Left forelimb (tissue), 1 donor: Measurements from ENCODE around the gene TCF25.

Source experiments
- DNase-seq: peaks from one replicate; pipeline ENCODE4 v3.0.0-alpha.2; 2018; ENCODE audit warnings: low spot score

Gene TCF25

DNA sequence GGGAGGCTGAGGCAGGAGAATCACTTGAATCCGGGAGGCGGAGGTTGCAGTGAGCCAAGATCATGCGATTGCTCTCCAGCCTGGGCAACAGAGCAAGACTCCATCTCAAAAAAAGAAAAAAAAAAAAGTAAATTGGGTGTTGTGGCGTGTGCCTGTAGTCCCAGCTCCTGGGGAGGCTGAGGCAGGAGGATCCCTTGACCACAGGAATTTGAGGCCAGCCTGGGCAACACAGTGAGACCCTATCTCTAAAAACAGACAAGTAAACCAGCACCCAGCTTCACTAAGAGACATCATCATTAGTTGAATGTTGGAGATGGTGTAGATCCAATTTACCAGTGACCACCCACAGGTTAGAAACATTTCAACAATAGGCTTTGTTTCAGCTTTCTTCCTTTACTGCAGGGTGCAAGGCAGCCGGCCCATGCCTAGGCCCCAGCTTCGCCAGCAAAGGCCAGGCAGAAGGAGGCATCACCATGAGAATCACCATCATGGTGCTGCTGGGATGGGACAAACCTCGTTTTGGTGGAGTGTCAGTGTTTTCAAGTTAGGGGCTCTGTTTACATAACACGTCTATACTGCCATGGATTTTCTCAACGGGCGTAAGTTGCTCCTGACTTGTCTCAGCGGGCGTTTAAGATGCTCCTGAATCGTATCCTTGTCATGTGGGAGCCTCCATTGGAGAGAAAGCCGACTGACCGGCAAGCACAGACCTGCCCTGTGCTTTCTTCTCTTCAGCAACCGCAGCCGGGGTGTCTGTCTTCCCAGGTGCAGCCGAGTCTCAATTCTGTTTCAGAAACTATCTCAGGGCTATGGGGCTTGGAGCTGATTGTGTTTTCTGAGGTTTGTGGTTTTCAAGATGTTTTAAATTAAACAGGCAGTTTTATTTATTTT is 7.3 kb downstream of the TCF25 start:
- no peak for DNase-seq

DNA sequence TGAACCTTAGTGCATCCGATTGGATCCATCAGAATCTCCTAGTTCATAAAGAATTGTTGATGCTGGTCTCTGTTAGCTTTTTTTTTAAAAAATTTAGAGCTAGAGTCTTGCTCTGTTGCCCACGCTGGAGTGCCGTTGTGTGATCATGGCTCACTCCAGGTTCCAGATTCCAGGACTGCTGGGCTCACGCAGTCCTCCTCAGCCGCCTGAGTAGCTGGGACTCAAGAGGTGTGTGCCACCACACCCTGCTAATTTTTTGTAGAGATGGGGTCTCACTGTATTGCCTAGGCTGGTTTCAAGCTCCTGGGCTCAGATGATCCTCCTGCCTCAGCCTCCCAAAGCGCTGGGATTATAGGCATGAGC is 8.0 kb downstream of the TCF25 start:
- DNase-seq, result no peak

DNA sequence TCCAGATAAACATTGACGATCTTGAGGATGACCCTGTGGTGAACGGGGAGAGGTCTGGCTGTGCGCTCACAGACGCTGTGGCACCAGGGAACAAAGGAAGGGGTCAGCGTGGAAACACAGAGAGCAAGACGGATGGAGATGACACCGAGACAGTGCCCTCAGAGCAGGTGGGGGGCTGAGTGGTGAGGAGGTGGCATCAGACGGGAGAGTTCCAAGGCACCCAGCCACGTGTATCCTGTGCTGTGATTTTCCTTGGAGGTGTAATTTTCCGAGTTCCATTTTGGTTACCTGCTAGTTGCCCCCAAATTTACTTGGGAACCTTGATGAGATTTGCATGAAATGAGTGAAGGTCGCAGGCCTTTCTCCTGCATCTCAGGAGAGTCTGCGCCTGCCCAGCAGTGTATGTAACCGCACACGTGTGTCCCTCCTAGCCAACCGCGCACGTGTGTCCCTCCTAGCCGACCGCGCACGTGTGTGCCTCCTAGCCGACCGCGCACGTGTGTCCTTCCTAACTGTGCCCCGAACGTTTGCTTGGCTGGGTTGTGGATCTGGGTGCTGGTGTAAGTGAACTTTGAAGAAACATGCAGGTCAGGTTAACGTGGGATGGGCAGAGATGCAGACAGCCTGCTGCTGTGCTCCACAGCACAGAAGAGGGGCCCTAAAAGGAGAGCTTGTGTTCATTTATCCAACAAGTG is 10.1 kb downstream of the TCF25 start:
- no peak for DNase-seq

DNA sequence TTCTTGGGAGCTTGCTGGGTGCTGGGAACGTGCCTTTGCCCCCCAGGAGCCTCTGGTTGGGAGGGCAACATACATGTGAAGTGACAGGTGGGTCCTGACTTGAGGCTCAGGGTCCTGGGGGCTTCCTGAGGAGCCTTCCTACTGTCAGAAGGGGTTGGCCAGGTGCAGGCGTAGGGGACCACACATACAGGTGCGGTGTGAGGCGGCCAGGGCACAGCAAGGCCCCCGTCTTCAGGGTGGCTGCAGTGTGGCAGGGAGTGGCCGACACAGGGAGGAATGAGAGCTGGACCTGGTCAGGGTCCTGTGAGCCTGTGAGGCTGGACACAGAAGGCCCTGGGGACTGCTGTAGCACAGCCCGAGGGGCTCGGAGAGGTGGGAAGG is 10.6 kb downstream of the TCF25 start:
- no peak for DNase-seq

DNA sequence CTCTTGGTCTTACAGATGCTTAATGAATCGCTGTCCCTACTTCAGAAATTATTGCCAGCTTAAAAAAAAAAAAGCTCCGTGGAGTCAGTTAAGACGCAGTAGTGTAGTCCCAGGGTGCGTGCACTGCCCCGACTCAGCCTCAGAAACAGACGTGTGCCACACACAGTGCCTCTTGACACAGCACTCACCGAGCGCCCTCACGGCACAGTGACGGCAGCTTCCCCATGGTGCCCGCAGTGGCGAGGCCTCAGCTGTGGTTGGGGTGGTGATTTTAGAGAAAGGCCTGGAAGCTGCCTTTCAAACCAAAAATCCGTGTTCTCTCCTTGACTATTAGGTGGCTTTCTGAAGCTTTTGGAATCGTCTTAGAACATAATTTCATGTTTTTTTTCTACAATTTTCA is 13.9 kb downstream of the TCF25 start:
- no peak for DNase-seq

DNA sequence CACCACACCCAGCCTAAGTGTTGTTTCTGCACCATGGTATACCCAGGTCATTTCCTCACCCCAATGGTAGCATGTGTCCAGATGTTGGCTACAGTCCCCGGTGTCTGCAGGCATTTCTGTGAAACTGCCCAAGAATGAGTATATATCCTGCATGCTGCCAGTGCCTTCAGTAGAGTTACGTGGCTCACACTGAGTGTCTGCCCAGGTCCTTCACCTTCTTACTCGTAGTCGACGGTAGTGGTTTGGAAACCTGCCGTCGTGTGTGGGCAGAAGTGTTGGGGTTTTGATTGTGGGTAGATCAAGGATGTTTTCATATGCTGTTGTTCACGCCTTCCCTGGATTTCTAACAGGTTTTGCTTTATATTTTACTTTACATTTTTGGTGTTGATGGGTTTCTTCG is 16.8 kb downstream of the TCF25 start:
- no peak for DNase-seq

DNA sequence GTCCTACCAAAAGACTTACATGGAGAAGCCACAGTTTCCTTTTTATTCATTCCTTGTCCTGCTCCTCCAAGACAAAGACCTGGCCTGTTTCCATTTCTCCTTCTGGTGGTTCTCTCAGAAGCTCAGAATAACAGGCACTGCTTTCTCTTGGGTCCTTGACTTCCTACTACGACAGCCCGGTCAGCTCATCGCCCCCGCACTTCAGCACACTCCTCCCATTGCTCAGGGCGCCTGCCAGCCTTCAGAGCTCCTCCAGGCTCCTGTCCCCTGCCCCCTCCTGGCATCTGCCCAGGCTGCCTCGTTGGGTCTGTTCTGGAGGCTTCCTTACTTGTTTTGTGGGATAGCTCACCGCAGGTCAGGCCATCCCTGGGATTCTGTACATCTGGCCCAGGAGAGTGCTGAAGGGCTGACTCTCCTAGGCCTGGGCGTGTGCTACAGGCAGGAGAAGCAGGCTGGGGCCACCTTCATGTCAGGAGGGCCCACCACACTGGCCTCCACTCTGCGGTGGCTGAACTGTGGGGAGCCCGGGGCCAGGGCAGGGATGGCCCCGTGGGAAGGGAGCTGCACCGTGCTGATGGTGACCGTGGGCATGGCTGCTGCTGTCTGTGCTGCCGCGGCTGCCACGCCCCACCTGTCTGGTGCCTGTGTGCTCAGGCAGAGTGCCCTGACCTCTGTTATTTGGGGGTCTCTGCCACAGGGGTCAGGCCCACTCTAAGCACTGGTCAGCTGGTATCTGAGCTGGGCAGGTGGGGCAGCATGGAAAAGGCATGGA is 17.7 kb downstream of the TCF25 start:
- no peak for DNase-seq

DNA sequence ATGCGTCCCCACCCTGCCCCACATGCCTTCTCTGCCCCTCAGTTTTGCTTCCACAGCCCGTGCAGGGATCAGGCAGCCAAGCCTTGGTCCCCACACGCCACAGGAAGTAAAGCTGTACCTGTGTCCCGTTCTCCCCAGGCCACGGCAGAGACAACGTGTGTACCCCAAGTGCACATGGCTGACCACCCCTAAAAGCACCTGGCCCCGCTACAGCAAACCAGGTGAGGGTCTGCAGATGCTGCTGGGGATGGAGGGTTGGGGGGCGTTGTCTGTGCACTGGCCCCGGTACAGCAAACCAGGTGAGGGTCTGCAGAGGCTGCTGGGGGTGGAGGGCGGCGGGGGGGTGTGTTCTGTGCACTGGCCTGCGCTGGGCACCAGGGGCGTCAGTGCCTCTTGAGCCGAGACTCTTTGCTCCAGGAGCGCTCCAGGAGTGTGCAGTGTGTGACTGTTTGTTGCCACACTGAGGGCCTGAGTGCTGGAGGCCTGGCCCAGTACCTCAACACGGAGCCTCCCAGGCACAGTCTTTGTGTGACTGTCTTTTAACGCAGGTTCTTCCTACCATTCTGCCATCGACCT is 18.8 kb downstream of the TCF25 start:
- no peak for DNase-seq

DNA sequence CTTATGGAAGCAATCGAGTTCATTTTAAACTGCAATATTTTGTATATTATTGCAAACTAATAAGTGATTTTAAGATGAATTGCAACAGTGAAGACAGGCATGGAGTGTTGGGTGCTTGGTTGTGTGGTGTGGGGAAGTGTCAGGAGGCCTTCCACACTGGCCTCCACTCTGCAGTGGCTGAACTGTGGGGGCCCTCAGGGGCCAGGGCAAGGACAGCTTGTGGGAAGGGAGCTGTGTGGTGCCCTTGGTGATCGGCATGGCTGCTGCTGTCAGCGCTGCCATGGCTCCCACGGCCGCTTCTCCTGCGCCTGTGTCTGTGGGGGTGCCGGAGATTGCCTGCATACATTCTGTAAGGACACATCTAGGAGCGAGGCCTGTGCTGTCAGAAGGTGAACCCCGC is 19.2 kb downstream of the TCF25 start:
- DNase-seq, result no peak

DNA sequence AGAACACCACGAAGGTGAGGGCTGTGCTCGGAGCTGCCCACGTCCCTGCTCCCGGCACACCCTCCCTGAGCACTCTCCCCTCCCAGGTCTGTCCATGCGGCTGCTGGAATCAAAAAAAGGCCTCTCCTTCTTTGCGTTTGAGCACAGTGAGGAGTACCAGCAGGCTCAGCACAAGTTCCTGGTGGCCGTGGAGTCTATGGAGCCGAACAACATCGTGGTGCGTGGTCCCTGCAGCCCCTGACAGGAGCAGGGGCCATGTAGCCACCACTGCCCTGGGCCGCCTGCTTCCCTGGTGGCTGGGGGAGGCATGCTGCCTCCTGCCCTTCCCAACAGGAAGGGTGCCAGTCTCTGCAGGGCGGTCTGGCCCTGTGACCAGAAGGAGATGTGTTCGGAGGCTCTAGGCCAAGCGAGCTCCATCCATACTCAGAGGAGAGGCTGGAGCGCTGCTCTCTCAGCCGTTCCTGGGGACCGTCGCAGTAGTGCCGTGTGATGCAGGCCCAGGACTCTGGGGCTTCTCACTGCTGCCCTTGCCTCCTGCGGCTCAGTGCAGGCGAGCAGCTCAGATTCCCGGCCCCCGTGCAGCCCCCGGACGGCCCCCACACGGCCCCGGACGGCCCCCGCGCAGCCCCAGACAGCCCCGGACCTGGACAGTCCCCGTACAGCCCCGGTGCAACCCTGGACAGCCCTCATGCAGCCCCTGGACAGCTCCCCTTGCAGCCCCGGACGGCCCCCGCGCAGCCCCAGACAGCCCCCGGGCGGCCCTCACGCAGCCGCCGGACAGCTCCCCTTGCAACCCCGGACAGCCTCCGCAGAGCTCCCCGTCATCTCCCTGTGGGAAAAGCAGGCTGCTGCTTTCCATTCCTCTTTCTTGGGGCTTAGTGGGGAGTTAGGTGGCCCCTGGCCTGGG is 20.5 kb downstream of the TCF25 start:
- DNase-seq, result no peak

DNA sequence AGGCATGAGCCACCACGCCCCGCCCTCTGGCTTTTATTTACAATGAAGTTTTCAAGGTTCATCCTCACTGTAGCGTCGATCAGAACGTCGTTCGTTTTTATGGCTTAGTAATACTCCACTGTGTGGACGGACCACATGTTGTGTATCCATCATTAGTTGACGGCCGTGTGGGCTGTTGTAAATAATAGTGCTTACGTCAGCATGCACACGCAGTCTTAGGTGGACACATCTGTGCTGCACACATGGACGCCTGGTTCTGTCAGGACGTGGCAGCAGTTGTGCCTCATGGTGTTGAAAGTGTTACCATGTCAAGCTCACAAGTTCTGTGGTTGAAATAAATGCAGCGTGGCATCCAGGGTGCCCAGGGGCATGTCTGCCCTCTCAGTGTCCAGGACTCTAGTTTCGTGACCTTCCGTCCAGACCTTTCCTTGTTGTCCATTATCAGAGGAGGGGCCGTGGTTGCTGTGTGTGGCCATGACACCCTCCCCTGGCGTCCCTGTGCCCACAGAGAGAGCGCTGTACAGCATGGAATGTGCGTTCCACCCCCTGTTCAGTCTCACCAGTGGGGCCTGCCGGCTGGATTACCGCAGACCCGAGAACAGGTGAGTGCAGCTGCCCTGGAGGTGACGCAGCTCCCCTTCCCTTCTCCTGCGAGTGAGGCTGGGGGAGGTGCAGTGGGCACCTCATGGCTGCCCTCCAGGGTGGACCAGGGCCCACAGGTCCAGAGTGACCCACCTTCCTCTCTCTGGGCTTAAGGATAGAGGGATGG is 22.3 kb downstream of the TCF25 start:
- no peak for DNase-seq

DNA sequence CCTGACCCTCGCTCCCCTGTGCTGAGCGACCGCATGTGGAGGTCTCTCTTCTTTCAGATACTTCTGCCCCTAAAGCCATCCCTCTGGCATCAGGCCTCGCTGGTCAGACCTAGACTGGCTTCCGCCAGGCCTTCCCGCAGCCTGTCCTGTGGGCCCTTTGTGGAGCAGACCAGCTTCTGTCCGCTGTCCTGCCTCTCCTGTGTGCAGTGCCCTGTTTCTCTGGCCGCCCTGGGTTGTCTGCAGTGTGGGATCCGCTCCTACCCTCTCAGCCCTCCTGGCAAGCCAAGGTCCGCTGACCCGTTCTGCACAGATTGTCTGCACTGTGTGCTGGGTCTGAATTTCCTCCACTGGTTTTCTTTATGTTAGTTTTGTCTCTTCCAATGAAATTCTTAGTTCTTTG is 23.8 kb downstream of the TCF25 start:
- no peak for DNase-seq

DNA sequence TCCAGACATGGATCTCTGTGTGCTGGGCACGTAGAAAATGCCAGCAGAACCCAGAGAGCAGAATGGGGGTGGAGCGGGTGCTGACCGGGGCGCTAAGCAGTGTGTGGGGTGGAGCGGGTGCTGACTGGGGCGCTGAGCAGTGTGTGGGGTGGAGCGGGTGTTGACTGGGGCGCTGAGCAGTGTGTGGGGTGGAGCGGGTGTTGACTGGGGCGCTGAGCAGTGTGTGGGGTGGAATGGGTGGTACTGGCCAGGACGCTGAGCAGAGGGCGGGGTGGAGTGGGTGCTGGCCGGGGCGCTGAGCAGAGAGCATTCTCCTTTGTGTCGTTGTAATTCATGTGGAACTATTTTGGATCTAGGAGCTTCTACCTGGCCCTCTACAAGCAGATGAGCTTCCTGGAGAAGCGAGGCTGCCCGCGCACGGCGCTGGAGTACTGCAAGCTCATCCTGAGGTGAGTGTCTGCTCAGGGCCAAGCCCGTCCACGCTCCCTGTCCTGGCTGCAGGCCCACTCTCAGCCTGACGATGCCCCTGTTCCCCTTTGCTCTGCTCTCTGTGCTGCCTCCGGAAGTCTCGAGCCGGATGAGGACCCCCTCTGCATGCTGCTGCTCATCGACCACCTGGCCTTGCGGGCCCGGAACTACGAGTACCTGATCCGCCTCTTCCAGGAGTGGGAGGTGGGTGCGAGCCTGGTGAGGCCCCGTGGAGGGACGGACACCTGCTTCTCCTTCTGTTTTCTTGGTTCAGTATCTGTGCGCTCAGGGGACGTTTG is 25.0 kb downstream of the TCF25 start:
- no peak for DNase-seq

DNA sequence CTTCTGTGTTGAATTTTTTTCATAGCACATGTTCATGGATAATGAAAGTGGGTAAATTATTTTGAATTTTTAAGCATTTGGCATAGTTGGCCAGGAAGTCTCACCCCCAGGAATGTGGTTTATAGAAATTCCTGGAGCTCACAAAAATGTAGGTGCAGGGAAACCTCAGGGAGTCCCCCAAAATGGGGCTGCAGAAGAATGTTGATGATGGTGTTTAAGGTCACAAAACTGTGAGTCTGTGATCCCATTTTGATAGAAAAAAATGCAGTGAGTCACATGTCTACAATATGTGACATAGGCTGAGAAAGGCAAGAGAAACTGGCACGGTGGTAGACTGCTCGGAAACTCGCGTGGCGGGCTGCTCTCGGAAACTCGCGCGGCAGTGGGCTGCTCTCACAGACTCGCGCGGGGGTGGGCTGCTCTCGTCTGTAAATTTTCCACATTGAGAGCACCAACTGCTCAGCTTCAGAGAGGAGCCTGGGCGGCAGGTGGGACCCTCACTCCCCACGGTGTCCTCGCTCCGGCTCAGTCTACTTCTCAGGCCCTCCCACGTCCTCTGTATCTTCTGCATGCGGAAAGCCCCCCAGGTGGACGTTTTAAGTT is 26.6 kb downstream of the TCF25 start:
- no peak for DNase-seq

DNA sequence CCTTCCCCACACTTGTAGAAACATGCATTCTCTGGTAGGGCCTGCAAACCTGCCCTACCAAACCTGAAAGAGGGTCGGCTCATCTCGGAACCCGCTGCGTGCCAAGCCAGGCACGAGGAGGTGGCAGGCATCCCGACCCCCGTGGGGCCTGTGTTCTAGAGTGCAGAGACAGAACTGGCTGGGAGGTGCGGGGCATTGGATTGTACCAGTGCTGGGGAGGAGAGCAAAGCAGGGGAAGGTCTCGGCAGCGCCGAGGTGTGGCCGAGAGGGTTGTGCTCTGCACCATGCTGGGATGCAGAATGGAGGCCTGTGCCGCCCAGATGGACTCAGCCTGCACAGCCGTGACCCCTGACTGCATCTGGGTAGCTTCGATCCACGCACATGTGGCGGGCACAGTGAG is 27.5 kb downstream of the TCF25 start:
- no peak for DNase-seq

DNA sequence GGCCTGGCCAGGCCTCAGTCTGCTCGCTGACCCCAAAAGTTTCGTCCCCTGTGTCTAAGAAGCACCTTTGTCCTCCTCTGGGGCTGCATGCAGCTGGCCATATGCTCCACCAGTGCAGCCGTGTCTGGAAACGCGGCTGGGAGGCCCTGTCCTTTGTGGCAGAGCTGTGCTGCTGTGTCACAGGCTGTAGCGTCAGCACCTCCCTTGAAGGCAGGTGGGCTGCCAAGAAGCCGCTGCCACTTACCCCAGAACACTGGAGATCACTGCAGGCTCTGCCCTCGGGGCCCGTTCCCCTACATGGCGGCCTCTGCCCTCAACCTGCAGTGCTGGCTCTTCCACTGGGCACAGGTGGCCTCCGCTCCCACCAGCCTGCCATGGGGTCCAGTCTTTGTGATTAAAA is 29.6 kb downstream of the TCF25 start:
- no peak for DNase-seq

DNA sequence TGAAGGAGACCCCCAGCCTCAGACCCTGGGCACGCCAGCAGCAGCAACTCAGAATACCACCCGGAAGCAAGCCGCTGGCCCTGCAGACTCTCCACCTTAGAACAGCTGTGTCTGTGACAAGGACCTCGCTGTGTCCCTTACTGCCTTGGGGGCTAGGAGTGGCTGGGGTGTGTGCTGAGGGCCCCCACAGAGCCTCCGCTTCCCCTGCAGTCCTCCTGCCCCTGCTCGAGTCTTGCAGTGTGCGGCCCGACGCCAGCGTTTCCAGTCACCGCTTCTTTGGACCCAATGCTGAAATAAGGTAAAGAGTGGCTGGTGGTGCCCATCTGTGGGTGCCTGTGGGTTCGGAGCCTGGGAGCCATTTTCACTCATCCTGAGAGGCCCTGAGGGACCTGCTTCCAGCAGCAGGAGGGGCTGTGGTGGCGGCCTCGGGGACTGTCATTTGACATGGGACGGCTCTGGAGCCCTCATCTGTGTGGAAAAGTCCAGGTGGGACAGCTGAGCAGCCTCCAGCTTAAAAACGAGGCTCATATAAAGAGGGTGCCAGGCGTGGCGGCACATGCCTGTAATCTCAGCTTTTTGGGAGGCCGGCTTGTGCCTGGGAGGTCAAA is 30.6 kb downstream of the TCF25 start:
- DNase-seq, result no peak

DNA sequence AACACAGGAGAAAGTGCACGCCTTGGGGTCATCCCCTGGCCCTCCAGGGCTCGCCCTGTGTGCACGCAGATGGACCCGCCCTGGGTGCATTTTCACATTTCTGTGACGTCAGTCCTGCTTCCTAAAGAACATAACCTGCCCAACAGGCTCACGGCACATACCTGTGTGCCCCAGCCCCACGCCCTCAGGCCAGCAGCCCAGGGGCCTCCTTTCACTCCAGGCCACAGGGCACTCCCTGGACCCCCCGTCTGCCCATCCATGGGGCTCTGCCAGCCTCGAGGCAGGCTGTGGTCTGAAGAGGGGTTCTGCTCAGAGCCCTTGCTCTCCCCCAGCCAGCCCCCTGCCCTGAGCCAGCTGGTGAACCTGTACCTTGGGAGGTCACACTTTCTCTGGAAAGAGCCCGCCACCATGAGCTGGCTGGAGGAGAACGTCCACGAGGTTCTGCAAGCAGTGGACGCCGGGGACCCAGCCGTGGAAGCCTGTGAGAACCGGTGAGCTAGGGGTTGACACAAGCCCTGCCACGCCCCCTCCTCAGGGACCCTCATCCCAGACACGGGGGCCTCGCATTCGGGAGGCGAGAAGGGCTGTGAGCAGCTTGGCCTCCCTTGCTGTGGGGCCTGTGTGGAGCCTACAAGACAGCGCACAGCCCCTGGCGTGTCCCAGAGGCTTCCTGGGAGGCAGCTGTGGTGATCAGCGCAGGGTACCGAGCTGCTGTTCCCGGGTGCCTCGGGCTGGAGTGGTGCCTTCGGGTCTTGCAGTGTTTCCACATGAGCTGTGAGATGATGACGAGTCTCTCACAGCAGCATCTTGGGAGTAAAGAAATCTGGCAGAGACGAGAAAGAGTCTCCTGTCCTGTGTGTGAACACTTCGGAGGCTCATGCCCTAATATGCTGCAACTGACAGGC is 31.5 kb downstream of the TCF25 start:
- no peak for DNase-seq
